Stimulated activated CD8-positive, alpha-beta memory T cell treated with anti-CD3 and anti-CD28 coated beads, Interleukin-15, amount 100 ng/mL, for 24 hours (primary cell): Measurements from ENCODE around the gene AMOT.

Experiments used
- DNase-seq: peaks from one replicate; pipeline ENCODE4 v3.0.0-alpha.2; 2020; ENCODE audit warnings: low read depth

The AMOT gene

DNA sequence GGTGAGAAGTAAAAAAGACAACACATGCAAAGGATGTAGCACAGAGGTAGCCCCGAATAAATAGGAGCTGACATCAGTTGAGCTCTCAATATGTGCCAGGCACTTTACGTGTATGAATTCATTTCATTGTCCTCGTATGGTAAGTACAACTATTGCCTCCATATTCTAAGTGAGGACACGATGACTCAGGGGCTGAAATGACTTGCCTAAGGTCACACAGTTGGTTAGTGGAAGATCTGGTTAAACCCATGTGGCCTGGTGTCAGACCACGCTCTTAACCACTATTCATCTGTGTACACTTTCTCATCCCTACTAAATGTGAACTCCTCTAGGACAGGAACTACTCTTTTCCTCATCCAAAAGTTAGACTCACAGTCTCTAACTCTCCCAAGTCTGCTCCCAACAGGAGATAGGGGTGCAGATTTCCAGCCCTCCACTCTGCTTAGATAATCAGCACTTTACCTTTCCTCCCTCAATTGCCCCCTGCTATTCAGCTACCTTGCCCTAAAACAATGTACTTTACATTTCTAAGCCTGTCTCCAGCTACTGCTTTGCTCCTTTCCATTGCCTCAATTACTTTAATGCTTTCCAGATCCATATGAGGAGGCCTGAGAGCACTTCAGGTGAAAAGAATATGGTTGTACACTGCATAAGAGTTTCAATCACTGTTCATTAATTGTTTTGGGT is 102.1 kb downstream of the AMOT start:
- DNase-seq = no peak

DNA sequence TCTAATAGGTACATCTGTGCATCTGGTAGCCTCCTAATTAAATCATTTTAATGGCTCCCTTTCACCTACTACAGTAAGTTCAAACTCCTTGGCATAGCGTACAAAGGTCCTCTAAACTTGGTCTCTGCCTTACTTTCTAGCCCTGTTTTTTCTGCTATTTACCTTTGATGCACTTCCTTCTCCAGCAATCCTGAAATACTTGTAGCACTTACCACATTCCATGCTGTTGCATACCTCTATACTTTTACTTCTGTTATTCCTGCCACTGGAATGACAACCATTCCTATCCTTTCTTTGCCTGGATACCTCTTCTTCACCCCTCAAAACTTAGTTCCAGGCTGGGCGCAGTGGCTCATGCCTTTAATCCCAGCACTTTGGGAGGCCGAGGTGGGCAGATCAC is 104.3 kb downstream of the AMOT start:
- DNase-seq = no peak

- DNase-seq = no peak
These were observed 105.5 kb downstream of the AMOT start for GRCh38 chrX:112735147-112735546.

DNA sequence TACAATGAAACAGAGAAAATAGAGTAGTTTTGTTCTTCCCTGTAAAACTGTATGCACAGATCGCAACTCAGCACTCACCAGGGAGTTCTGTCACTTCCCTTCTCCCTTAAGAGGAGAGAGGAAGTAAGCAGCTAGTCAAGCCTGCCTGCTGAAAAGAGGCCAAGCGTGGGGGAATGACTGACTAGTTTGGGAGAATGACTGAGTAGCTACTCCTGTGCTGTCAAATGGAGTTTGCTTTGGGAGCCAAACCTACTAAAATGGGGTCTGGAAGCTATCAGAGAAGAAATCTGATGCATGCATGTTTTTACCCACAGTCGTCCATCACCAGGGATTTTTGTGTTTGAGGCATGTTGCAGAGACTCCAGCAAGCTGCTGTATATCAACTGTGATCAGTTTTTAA is 106.3 kb downstream of the AMOT start:
- DNase-seq = no peak

DNA sequence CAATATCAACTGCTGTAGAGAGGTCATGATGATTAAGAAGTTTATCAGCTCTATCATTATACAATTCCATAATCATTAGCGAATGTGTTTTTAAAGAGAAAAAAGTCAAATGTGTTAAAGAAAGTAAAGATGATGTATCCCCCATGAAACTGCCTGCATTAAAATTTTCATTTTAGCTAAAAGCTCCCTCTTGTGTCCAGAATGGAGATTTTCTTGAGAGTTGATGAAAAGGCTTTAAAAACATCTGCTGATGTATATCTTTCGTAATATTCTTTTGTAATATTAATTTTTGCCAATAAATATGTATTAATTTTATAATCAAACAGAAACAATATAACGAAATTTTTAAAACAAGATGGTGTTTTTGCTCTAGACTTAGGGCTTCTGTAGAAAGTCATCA is 108.8 kb downstream of the AMOT start:
- no peak for DNase-seq
